GM12878 (cell line): ENCODE measurements around the gene P2RX2. TPM values are rescaled to one million over a fixed set of nuclear protein-coding genes. Genes with fewer than 3 reads are reported as not detected.

Source experiments
- ATAC-seq: fragments of 200-7000 bp; cut with Tn5 transposase; 3 replicates; pipeline ENCODE4 v1.9.1; 2020; ENCODE audit warnings: mild to moderate bottlenecking, moderate library complexity
- BruUV-seq: library from RNA; stranded (reverse); fragments of 400-500 nt; replicated peaks from 2 replicates; lab custom pipeline; 2021; lab: Mats Ljungman, UMichigan
- CTCF ChIA-PET: fragments of 300-600 bp; sonication (Branson Sonifier 250); formaldehyde crosslinking; extraction: SDS; loops from one replicate; lab custom pipeline; 2021; ENCODE audit warnings: inconsistent platforms; lab: Yijun Ruan, JAX
- POLR2A ChIA-PET: fragments of 350-600 bp; formaldehyde crosslinking; extraction: SDS; loops from one replicate; lab custom pipeline; 2021; ENCODE audit warnings: inconsistent platforms; lab: Charles Lee
- RAD21 ChIA-PET: fragments of 300-600 bp; sonication (Branson Sonifier 250); formaldehyde crosslinking; loops from one replicate; lab custom pipeline; 2023; ENCODE audit warnings: antibody characterized with exemption; ENCODE audit not compliant: unreplicated experiment; lab: Charles Lee
- SMC1A ChIA-PET: fragments of 300-600 bp; sonication (Branson Sonifier 250); formaldehyde crosslinking; loops from one replicate; lab custom pipeline; 2023; ENCODE audit not compliant: unreplicated experiment, uncharacterized antibody; lab: Charles Lee
- DNase-seq: peaks from one replicate; pipeline ENCODE4 v3.0.0-alpha.2; 2011; ENCODE audit warnings: low read depth, low spot score
- FAIRE-seq: peaks from 3 replicates; lab custom pipeline; 2011; peaks lifted over from hg19 to GRCh38; lab: Jason Lieb, UNC
- H2AFZ ChIP-seq: 2 replicates; pipeline ENCODE4 v1.6.0; 2011; ENCODE audit warnings: low read depth, low read length, control low read depth; ENCODE audit not compliant: control insufficient read depth
- H3K27ac ChIP-seq: 2 replicates; pipeline ENCODE4 v1.5.1; 2011; ENCODE audit warnings: control low read depth; ENCODE audit not compliant: control insufficient read depth, insufficient read depth
- H3K27me3 ChIP-seq, 2 experiments: replicated peaks in 1 of 2; 2 replicates each; pipeline versions ENCODE4 v1.6.0 to v1.6.1; 2011; ENCODE audit warnings: low read length in 1 of 2; ENCODE audit not compliant: control insufficient read depth in 2 of 2, insufficient read depth in 2 of 2
- H3K36me3 ChIP-seq, 2 experiments: 2 replicates each; pipeline ENCODE4 v1.5.1; 2011; ENCODE audit warnings: low read length in 1 of 2; ENCODE audit not compliant: control insufficient read depth in 2 of 2, insufficient read depth in 2 of 2
- H3K4me1 ChIP-seq: 2 replicates; pipeline ENCODE4 v1.6.1; 2011; ENCODE audit warnings: mild to moderate bottlenecking, low read length, moderate library complexity, mixed read lengths; ENCODE audit not compliant: control insufficient read depth, insufficient read depth
- H3K4me2 ChIP-seq: 2 replicates; pipeline ENCODE4 v1.6.0; 2011; ENCODE audit warnings: control low read depth; ENCODE audit not compliant: control insufficient read depth, insufficient read depth
- H3K4me3 ChIP-seq: fragments of 200-600 bp; sonication (generic); 2 replicates; pipeline ENCODE4 v1.5.1; 2016
- H3K79me2 ChIP-seq: 2 replicates; pipeline ENCODE4 v1.6.0; 2011; ENCODE audit warnings: low read length; ENCODE audit not compliant: control insufficient read depth, insufficient read depth
- H3K9ac ChIP-seq: 2 replicates; pipeline ENCODE4 v1.8.0; 2011; ENCODE audit warnings: low read length, control low read depth, mixed read lengths; ENCODE audit not compliant: control insufficient read depth, insufficient read depth
- H3K9me3 ChIP-seq: replicated peaks from 3 replicates; pipeline ENCODE4 v1.5.1; 2011; ENCODE audit warnings: mild to moderate bottlenecking, low read length; ENCODE audit not compliant: control insufficient read depth, insufficient read depth
- H4K20me1 ChIP-seq: 2 replicates; pipeline ENCODE4 v1.6.0; 2011; ENCODE audit not compliant: control insufficient read depth, insufficient read depth
- BCLAF1 ChIP-seq: fragments of 450-650 bp; IDR thresholded peaks from 2 replicates; pipeline ENCODE4 v1.6.1; 2017; ENCODE audit warnings: antibody characterized with exemption, mild to moderate bottlenecking, moderate library complexity
- CEBPB ChIP-seq, 2 experiments: fragments of 150-350 bp in 1 of 2; IDR thresholded peaks; 2 replicates each; pipeline ENCODE4 v1.6.1; 2012 to 2014; ENCODE audit warnings: low read depth in 2 of 2, low read length in 2 of 2, borderline replicate concordance in 1 of 2, inconsistent platforms in 1 of 2
- CHD4 ChIP-seq: fragments of 200-600 bp; sonication (generic); IDR thresholded peaks from 2 replicates; pipeline ENCODE4 v1.6.1; 2016; ENCODE audit warnings: mild to moderate bottlenecking
- CREB1 ChIP-seq: IDR thresholded peaks from 2 replicates; pipeline ENCODE4 v1.6.1; 2012; ENCODE audit warnings: low read depth, mild to moderate bottlenecking, inconsistent platforms
- EP300 ChIP-seq, 2 experiments: fragments of 150-350 bp in 1 of 2; IDR thresholded peaks; 2 replicates each; pipeline ENCODE4 v1.6.1; 2011 to 2012; ENCODE audit warnings: low read depth in 2 of 2, low read length in 2 of 2, borderline replicate concordance in 1 of 2, improper control_type of control experiment in 1 of 2, inconsistent platforms in 1 of 2; ENCODE audit not compliant: control insufficient read depth in 1 of 2
- MLLT1 ChIP-seq: fragments of 450-650 bp; IDR thresholded peaks from 2 replicates; pipeline ENCODE4 v1.6.1; 2016; ENCODE audit warnings: mild to moderate bottlenecking
- MTA3 ChIP-seq: IDR thresholded peaks from 2 replicates; pipeline ENCODE4 v1.6.1; 2012; ENCODE audit warnings: low read length, inconsistent platforms, borderline replicate concordance
- NBN ChIP-seq: fragments of 450-650 bp; IDR thresholded peaks from 2 replicates; pipeline ENCODE4 v1.6.1; 2016
- NFYB ChIP-seq: IDR thresholded peaks from 2 replicates; pipeline ENCODE4 v1.6.1; 2011; ENCODE audit warnings: low read depth, mild to moderate bottlenecking, low read length, improper control_type of control experiment, moderate library complexity; ENCODE audit not compliant: insufficient read depth
- RAD21 ChIP-seq: IDR thresholded peaks from 2 replicates; pipeline ENCODE4 v1.6.1; 2011; ENCODE audit warnings: mild to moderate bottlenecking, low read depth, low read length, moderate library complexity; ENCODE audit not compliant: insufficient read depth
- RAD51 ChIP-seq: fragments of 450-650 bp; IDR thresholded peaks from 2 replicates; pipeline ENCODE4 v1.6.1; 2016; ENCODE audit warnings: moderate library complexity, mild to moderate bottlenecking, inconsistent platforms
- RCOR1 ChIP-seq: conservative IDR thresholded peaks from 2 replicates; pipeline ENCODE4 v1.6.1; 2012; ENCODE audit warnings: low read depth, low read length, improper control_type of control experiment
- RUNX3 ChIP-seq: IDR thresholded peaks from 2 replicates; pipeline ENCODE4 v1.6.1; 2012; ENCODE audit warnings: low read length, inconsistent platforms
- ZNF207 ChIP-seq: fragments of 450-650 bp; IDR thresholded peaks from 2 replicates; pipeline ENCODE4 v1.6.1; 2014; ENCODE audit warnings: antibody characterized with exemption, mild to moderate bottlenecking, borderline replicate concordance
- WGBS: methylation state at CpG from one replicate; pipeline ENCODE4 v1.1.6; 2016; ENCODE audit warnings: low lambda C conversion rate; ENCODE audit not compliant: insufficient replicate concordance, insufficient coverage; ENCODE audit errors: missing lambda C conversion rate; 5-methylcytosine and 5-hydroxymethylcytosine counted together
- in situ Hi-C: fragments of 300-500 bp; cut with MboI; formaldehyde crosslinking; loops from 9 replicates; pipeline ENCODE4 v1.14.3; 2018; ENCODE audit warnings: mixed read lengths
- intact Hi-C: fragments of 100-400 bp; cut with micrococcal nuclease; formaldehyde crosslinking; loops from one replicate; pipeline ENCODE4 v1.14.2; 2022; ENCODE audit not compliant: unreplicated experiment
- polyA plus RNA-seq, 11 experiments: library from polyadenylated mRNA; depleted of rRNA in 4 of 11; unstranded in 6 of 11; stranded (reverse) in 5 of 11; fragments of >200 nt; fragmentation: Nextera tagmentation in 4 of 11; fragmentation: Illumina TruSeq in 1 of 11; extraction: Ambion mirVana in 4 of 11; extraction: Trizol in 1 of 11; gene quantifications; 1 replicate in 1 of 11; 2 replicates in 10 of 11; pipeline versions ENCODE4 v1.2.1 to v1.2.3, GENCODE V29; 2011 to 2016; ENCODE audit warnings: inconsistent platforms in 2 of 11, missing spikeins in 2 of 11, low read depth in 1 of 11
- total RNA-seq, 4 experiments: library from RNA; depleted of rRNA in 3 of 4; stranded (reverse); fragments of >200 nt in 3 of 4; fragmentation: Illumina TruSeq in 1 of 4; extraction: Trizol in 1 of 4; gene quantifications; 2 replicates each; pipeline versions ENCODE4 v1.2.1 to v1.2.3, GENCODE V29; 2013 to 2021
- TF ChIP-seq, protein P1 (sequence below): IDR thresholded peaks from 2 replicates; pipeline ENCODE4 v1.6.1; 2011; ENCODE audit warnings: borderline replicate concordance, low read depth, mild to moderate bottlenecking, moderate library complexity, mixed read lengths, low read length; ENCODE audit not compliant: insufficient read depth; ENCODE audit errors: extremely low read length

P2RX2 gene
- total and polyA plus RNA-seq, 10 of the 15 experiments (the other 5 are each of a cell fraction or from before 2014, with no cell fraction given), result not detected

DNA sequence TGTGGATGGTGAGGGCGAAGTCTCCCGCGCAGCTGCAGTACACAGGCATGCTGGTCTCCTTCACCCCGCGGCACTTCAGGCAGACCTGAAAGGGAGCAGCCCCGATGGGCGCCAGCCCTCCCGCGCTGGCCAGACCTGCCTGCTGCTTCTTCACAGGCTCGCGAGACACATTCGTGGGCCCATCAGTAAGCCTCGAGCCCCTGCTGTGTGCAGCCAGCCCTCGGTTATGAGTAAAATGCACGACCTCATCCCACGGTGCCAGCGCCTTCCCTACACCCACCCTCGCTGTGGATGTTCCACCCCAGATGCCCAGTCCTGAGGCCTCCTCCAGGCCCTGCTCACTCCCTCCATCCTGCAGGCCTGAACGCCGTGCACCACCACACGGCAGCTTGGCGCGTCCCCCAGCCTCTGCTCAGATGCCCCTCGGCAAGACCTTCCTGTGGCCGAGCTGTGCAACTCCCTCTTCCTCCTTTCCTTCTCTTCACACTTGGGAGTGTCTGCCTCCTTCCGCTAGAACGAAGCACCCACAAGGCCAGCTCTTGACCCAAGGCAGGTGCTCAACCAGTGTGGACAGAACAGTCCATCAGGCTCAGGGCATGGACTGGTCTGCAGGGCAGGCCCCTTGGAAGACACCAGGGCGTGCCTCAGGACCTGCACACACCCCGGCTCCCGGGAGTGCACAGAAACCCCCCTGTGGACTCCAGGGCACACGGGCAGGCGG, 6.5 kb downstream of the P2RX2 start:
- ChIA-PET SMC1A (no interaction called here), RAD21 (no interaction called here), CTCF (no interaction called here), POLR2A (no interaction called here)
- H3K27ac ChIP-seq, result no peak overlapping the region
- no peaks in the 10 kb centered on the region for H3K27me3 ChIP-seq
- ATAC-seq, result no peak
- H3K9me3 ChIP-seq, result no peaks in the 10 kb centered on the region
- no peak for FAIRE-seq
- 89% methylated on average over 28 of the region's 32 CpGs for WGBS
- H3K4me2 ChIP-seq, result no peak overlapping the region
- in situ Hi-C loops, result no loop called here
- no peaks in the 10 kb centered on the region for H3K79me2 ChIP-seq
- no peak overlapping the region for H3K4me3 ChIP-seq
- H3K36me3 ChIP-seq, result peaks cover 3 to 24% of the 10 kb centered on the region in 2 experiments; a peak in 3 of 4 replicates
- H4K20me1 ChIP-seq, result no peaks in the 10 kb centered on the region
- TF ChIP-seq MTA3, result no peak
- TF ChIP-seq NBN, result no peak
- TF ChIP-seq BCLAF1, result no peak
- no peak for TF ChIP-seq RAD51
- no peak for TF ChIP-seq RAD21
- no peak for TF ChIP-seq RCOR1
- no peak for TF ChIP-seq RUNX3
- no peak for TF ChIP-seq NFYB
- TF ChIP-seq ZNF207, result no peak
- no peak for TF ChIP-seq CEBPB (IDR thresholded peaks at IDR 0.05; ENCODE audit: borderline replicate concordance in 1 of 2, low read depth in 2 of 2, low read length in 2 of 2)
- TF ChIP-seq CREB1, result no peak
- TF ChIP-seq CHD4, result no peak
- no peak for TF ChIP-seq MLLT1
- TF ChIP-seq, protein P1, sequence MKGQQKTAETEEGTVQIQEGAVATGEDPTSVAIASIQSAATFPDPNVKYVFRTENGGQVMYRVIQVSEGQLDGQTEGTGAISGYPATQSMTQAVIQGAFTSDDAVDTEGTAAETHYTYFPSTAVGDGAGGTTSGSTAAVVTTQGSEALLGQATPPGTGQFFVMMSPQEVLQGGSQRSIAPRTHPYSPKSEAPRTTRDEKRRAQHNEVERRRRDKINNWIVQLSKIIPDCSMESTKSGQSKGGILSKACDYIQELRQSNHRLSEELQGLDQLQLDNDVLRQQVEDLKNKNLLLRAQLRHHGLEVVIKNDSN, result no peak
- TF ChIP-seq EP300 (IDR thresholded peaks at IDR 0.05; ENCODE audit: borderline replicate concordance in 1 of 2, control insufficient read depth in 1 of 2, low read depth in 2 of 2, low read length in 2 of 2), result no peak
- no TSS peak for BruUV-seq
- H3K4me1 ChIP-seq, result no peaks in the 10 kb centered on the region
- DNase-seq, result no peak
- H3K9ac ChIP-seq, result no peak overlapping the region
- intact Hi-C loops, result no loop called here
- H2AFZ ChIP-seq, result no peak overlapping the region
